Astrocyte of the spinal cord (primary cell): ENCODE results near the gene MED7.

Experiments
- DNase-seq: peaks from one replicate; pipeline ENCODE4 v3.0.0; 2011; ENCODE audit warnings: low read depth, low spot score
- H3K4me3 ChIP-seq: 2 replicates; pipeline ENCODE4 v1.5.1; 2011; ENCODE audit warnings: low read depth, mild to moderate bottlenecking, low read length, moderate library complexity
- in situ Hi-C: cut with HindIII; loops from 2 replicates; pipeline ENCODE4 v1.10.0; 2017; ENCODE audit warnings: low sequenced_read_pairs
- TF ChIP-seq, protein P1 (sequence below): IDR thresholded peaks from 2 replicates; pipeline ENCODE4 v1.5.1; 2012; ENCODE audit warnings: low read depth, mild to moderate bottlenecking, low read length, inconsistent platforms

Gene MED7

DNA sequence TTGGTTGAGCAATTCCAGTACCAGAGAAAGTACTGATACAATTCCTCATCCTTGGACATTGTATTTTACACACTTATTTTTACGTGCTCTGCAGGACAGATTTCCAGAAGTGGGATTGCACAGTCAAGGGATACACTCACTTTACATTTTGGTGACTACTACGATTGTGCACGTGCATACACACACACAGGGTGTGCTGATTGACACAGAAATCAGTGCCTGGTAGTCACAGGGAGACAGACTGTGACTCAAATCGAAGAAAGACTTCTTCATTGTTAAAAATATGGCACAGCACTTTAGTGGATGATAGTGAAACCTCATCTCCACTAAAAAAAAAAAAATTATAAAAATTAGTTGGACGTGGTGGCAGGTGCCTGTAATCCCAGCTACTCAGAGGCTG is 21.9 kb upstream of the MED7 start:
- in situ Hi-C loops = no loop called here

DNA sequence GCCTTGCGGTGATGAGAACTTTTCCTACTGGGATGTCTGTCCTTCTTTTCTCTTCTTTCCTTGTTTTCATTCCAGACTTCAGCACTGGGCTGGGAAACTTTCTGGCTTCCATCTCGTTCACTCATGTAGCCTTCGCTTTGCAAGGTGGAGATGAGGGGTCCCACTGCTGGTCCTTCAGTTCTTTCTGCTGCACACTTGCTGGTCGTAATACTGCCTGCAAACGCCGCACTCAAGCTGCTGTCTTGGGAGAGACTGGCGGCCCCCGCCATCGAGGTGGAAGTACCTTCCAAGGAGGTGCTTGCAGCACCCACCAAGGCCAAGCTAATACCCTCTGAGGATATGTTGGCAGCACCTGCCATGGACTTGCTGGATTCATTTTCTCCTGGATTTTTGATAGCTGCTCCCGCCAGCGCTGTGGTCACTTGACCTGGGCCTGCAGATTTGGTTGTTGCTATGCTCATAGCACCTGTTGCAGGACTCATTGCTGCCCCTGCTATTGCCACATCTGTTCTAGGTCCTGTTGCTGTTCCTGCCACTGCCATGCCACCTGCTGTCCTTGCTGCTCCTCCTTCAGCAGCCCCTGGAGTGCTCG is 20.4 kb upstream of the MED7 start:
- TF ChIP-seq, protein P1, sequence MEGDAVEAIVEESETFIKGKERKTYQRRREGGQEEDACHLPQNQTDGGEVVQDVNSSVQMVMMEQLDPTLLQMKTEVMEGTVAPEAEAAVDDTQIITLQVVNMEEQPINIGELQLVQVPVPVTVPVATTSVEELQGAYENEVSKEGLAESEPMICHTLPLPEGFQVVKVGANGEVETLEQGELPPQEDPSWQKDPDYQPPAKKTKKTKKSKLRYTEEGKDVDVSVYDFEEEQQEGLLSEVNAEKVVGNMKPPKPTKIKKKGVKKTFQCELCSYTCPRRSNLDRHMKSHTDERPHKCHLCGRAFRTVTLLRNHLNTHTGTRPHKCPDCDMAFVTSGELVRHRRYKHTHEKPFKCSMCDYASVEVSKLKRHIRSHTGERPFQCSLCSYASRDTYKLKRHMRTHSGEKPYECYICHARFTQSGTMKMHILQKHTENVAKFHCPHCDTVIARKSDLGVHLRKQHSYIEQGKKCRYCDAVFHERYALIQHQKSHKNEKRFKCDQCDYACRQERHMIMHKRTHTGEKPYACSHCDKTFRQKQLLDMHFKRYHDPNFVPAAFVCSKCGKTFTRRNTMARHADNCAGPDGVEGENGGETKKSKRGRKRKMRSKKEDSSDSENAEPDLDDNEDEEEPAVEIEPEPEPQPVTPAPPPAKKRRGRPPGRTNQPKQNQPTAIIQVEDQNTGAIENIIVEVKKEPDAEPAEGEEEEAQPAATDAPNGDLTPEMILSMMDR = no peak
- in situ Hi-C loops = no loop called here
- H3K4me3 ChIP-seq = no peak overlapping the region
- DNase-seq = no peak

More for the DNA sequence above, 21.9 kb upstream of the MED7 start:
- no peak for DNase-seq
- H3K4me3 ChIP-seq = no peak overlapping the region
- TF ChIP-seq, protein P1 = no peak

DNA sequence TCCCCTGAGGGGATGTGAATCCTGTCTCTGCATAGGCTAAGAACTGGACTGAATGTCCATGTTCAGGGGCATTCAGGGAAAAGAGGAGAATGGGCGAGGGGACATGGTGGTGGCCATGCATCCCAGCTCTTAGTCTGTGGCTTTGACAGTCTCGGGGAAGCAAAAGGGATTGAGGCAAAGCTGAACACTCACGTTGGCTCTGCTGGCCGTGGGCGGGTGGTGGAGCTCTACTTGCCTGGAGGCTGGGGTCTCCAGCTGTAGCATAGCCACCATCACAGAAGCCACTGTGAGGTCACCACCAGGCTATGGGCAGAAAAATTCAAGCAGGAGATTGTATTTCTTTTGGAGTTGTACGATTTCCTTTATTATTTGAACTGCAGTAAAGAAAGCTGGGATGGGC is 19.3 kb upstream of the MED7 start:
- no peak overlapping the region for H3K4me3 ChIP-seq
- no peak for DNase-seq
- TF ChIP-seq, protein P1 = no peak
- in situ Hi-C loops = no loop called here

DNA sequence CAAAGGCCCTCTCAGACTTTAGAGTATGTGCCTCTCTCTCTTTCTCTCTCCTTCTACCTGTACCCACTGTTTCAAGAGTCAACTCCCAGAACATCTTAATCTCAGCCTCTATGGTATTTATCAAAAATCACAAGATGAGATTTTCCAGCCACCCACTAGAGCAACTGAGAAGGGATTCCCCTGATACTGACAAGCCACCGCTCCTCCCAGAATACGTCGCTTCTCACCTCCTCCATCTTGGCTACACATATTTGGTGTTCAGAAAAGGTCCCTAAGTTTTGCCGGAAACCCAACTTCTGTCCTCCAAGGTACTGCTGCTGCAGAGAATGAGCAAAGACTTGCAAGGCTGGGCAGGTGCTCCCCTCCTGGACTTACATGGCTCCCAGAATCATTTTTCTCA is 17.3 kb upstream of the MED7 start:
- in situ Hi-C loops = no loop called here
- H3K4me3 ChIP-seq = no peak overlapping the region
- no peak for DNase-seq
- TF ChIP-seq, protein P1 = no peak

DNA sequence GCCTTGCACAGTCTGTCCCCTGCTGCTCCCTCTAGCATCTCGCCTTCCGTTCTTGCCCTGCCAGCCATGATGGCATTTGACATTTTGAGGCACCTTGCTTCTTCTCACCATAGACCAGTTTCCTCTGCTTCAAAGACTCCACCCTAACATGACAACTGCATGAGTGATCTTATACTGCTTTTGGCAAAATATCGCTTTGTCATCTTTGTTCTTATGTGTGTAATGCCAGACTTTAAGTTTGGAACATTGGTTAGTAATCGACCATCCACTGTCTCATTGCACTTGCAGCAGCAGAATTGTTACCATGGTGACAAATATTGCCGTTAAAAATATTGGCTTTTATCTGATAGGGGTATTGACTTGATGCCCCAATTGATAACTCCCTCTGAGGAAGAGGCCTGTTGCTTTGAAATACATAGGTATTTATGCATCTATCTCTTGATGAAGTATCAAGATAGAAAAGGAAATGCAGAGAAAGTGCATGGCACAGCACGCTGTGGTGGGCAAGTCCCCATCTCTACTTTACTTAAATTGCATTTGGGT is 16.6 kb upstream of the MED7 start:
- H3K4me3 ChIP-seq = no peak overlapping the region
- no peak for DNase-seq
- TF ChIP-seq, protein P1 = no peak
- in situ Hi-C loops = no loop called here

DNA sequence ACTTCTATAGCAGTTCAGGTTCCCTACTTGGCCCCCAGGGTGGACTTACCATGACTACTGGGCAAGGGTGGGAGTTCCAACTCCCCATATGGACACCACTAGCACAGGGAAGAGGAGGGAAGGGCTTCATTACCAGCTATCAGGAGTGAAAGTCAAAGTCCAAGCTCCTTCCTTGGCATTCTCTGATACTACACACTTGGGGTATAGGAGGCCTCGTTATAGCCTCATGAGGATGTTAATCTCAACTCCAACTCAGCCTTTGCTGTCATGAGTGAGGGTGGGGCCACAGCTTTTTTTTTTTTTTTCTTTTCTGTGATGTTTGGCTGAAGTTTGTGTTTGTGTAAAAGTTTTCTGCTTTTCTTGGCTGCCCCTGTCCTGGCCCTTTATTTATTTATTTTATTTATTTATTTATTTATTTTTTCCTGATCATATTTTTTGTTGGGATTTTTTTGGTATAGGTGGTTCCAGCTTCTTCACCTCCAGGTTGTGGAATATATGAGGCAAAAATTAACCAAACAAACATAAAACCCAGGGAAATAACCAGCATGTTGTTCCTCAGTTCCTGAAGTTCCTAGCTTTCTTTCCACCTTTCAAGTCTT is 14.7 kb upstream of the MED7 start:
- in situ Hi-C loops = no loop called here
- no peak overlapping the region for H3K4me3 ChIP-seq
- no peak for DNase-seq
- TF ChIP-seq, protein P1 = no peak
